ENCODE data around the gene SERPINB1. TPM values are rescaled to one million over a fixed set of nuclear protein-coding genes. Genes with fewer than 3 reads are reported as not detected.

The SERPINB1 gene
- total and polyA plus RNA-seq, 9 of the 15 experiments (the other 6 are each of a cell fraction or from before 2014, with no cell fraction given), result 33.9 to 108 (median 63.8) TPM

- no peak for TF ChIP-seq NCOA4 (IDR thresholded peaks at IDR 0.05; ENCODE audit: partially characterized antibody)
- TF ChIP-seq MCM5 (IDR thresholded peaks at IDR 0.05; ENCODE audit: low read depth), result no peak
- TF ChIP-seq FOS (IDR thresholded peaks at IDR 0.05; ENCODE audit: extremely low read depth, insufficient read length), result no peak
- peak; percentile 54; the same call in 1 of the 2 replicates for TF ChIP-seq SMARCA5 (IDR thresholded peaks at IDR 0.05)
- TF ChIP-seq UBTF (IDR thresholded peaks at IDR 0.05; ENCODE audit: borderline replicate concordance in 1 of 2, low read depth in 2 of 2, low read length in 2 of 2), result peak in 1 of 2 experiments; percentile 97; a peak in 2 of 4 replicates
- peak; percentile 79 for TF ChIP-seq RBBP5 (IDR thresholded peaks at IDR 0.05; ENCODE audit: borderline replicate concordance, insufficient read depth, low read length, poor library complexity, severe bottlenecking)
- TF ChIP-seq ZNF24 (IDR thresholded peaks at IDR 0.05), result peak; percentile 77
- TF ChIP-seq GATAD2A (IDR thresholded peaks at IDR 0.05), result peak; percentile 62; the same call in 1 of the 2 replicates
- TF ChIP-seq EWSR1 (IDR thresholded peaks at IDR 0.05; ENCODE audit: borderline replicate concordance, low read depth, partially characterized antibody), result no peak
- TF ChIP-seq ZNF165 (CRISPR knock-in tag; IDR thresholded peaks at IDR 0.05; ENCODE audit: borderline replicate concordance), result 0 out of 2 replicates have a peak, but pooled peaks have one; percentile 12
- TF ChIP-seq NELFE (IDR thresholded peaks at IDR 0.05; ENCODE audit: insufficient read depth, insufficient read length), result no peak
- TF ChIP-seq FIP1L1 (IDR thresholded peaks at IDR 0.05; ENCODE audit: low read depth, low read length, poor library complexity, severe bottlenecking), result peak; percentile 85
- TF ChIP-seq ZNF174 (CRISPR knock-in tag; IDR thresholded peaks at IDR 0.05), result no peak
- TF ChIP-seq FOXP1 (CRISPR knock-in tag; IDR thresholded peaks at IDR 0.05), result peak; percentile 83; the same call in 1 of the 2 replicates
- no peak for TF ChIP-seq ZNF212 (CRISPR knock-in tag; IDR thresholded peaks at IDR 0.05)
- TF ChIP-seq ZNF431 (CRISPR knock-in tag; IDR thresholded peaks at IDR 0.05), result peak; percentile 49; the same call in 1 of the 2 replicates
- TF ChIP-seq DLX4 (CRISPR knock-in tag; IDR thresholded peaks at IDR 0.05), result no peak
- peak; percentile 71; the same call in 1 of the 2 replicates for TF ChIP-seq ZBED1 (IDR thresholded peaks at IDR 0.05)
- TF ChIP-seq SAFB2 (IDR thresholded peaks at IDR 0.05; ENCODE audit: borderline replicate concordance, low read depth, low read length, severe bottlenecking), result no peak
- TF ChIP-seq XRCC5 (IDR thresholded peaks at IDR 0.05; ENCODE audit: low read depth, low read length), result peak; percentile 84
- peak; percentile 95 for TF ChIP-seq POLR2H (tag; IDR thresholded peaks at IDR 0.05; ENCODE audit: low read depth)
- no peak for TF ChIP-seq ZNF146 (CRISPR knock-in tag; IDR thresholded peaks at IDR 0.05; ENCODE audit: unreplicated experiment)
- TF ChIP-seq MLX (CRISPR knock-in tag; conservative IDR thresholded peaks at IDR 0.05), result 0 out of 4 replicates have a peak, but pooled peaks of 1 of the 2 experiments have one; percentile 20
- TF ChIP-seq GABPA (tag; conservative IDR thresholded peaks at IDR 0.05; ENCODE audit: low read depth), result peak; percentile 94
- 0 out of 2 replicates have a peak, but pooled peaks have one; percentile 39 for TF ChIP-seq TAF7 (tag; IDR thresholded peaks at IDR 0.05)
- TF ChIP-seq NFE2L1 (tag; IDR thresholded peaks at IDR 0.05; ENCODE audit: borderline replicate concordance, low read depth), result no peak
Observed at GRCh38 chr6:2841264-2842138, at the start of gene SERPINB1 (continued).
